Mesendoderm (in vitro differentiated cells): ENCODE measurements around the gene NIBAN1.

Experiments
- DNase-seq: peaks from one replicate; pipeline ENCODE4 v3.0.0; 2013
- H2AK5ac ChIP-seq: 2 replicates; pipeline ENCODE4 v1.6.1; 2013; ENCODE audit warnings: low read length, inconsistent platforms
- H2BK120ac ChIP-seq: 2 replicates; pipeline ENCODE4 v1.6.1; 2013; ENCODE audit warnings: low read depth, mild to moderate bottlenecking, low read length, moderate library complexity, mixed read lengths
- H2BK15ac ChIP-seq: replicated peaks from 2 replicates; pipeline ENCODE4 v1.6.1; 2013; ENCODE audit warnings: low read depth, mild to moderate bottlenecking, moderate library complexity
- H2BK5ac ChIP-seq: 2 replicates; pipeline ENCODE4 v1.6.1; 2013; ENCODE audit warnings: low read length, inconsistent platforms
- H3K18ac ChIP-seq: 2 replicates; pipeline ENCODE4 v1.6.1; 2013; ENCODE audit warnings: mild to moderate bottlenecking, low read length, mixed read lengths
- H3K23ac ChIP-seq: one replicate; pipeline ENCODE4 v1.6.1; 2013; ENCODE audit warnings: low read length
- H3K27ac ChIP-seq: 2 replicates; pipeline ENCODE4 v1.5.1; 2013; ENCODE audit warnings: low read depth, mild to moderate bottlenecking, inconsistent platforms, low read length, moderate library complexity
- H3K27me3 ChIP-seq: 2 replicates; pipeline ENCODE4 v1.6.1; 2013; ENCODE audit warnings: low read length, control low read depth, mild to moderate bottlenecking, inconsistent platforms; ENCODE audit not compliant: insufficient read depth, poor library complexity
- H3K36me3 ChIP-seq: 2 replicates; pipeline ENCODE4 v1.6.1; 2013; ENCODE audit warnings: low read length, inconsistent platforms; ENCODE audit not compliant: control insufficient read depth, insufficient read depth
- H3K4ac ChIP-seq: one replicate; pipeline ENCODE4 v1.6.1; 2013; ENCODE audit warnings: low read depth, mild to moderate bottlenecking, low read length, moderate library complexity
- H3K4me1 ChIP-seq: 2 replicates; pipeline ENCODE4 v1.6.1; 2013; ENCODE audit warnings: low read depth, low read length, inconsistent platforms; ENCODE audit not compliant: control insufficient read depth
- H3K4me2 ChIP-seq: 2 replicates; pipeline ENCODE4 v1.6.1; 2013; ENCODE audit warnings: low read length
- H3K4me3 ChIP-seq: 2 replicates; pipeline ENCODE4 v1.5.1; 2013; ENCODE audit warnings: mild to moderate bottlenecking, low read length
- H3K56ac ChIP-seq: one replicate; pipeline ENCODE4 v1.6.1; 2013; ENCODE audit warnings: low read length
- H3K79me1 ChIP-seq: 2 replicates; pipeline ENCODE4 v1.6.1; 2013; ENCODE audit warnings: low read length, inconsistent platforms
- H3K79me2 ChIP-seq: 2 replicates; pipeline ENCODE4 v1.6.1; 2013; ENCODE audit warnings: mild to moderate bottlenecking, low read length; ENCODE audit not compliant: control insufficient read depth, insufficient read depth
- H3K9ac ChIP-seq: 2 replicates; pipeline ENCODE4 v1.6.1; 2013; ENCODE audit warnings: low read length, inconsistent platforms
- H4K5ac ChIP-seq: one replicate; pipeline ENCODE4 v1.6.1; 2013; ENCODE audit warnings: low read length
- H4K8ac ChIP-seq: one replicate; pipeline ENCODE4 v1.6.1; 2013; ENCODE audit warnings: low read depth, mild to moderate bottlenecking, control low read depth, low read length, moderate library complexity
- WGBS: extraction: QIAGEN DNeasy Blood & Tissue Kit; methylation state at CpG from one replicate; pipeline ENCODE4 v1.1.7; 2013; ENCODE audit warnings: low lambda C conversion rate, missing lambda C conversion rate; ENCODE audit not compliant: insufficient coverage; ENCODE audit errors: extremely low coverage; 5-methylcytosine and 5-hydroxymethylcytosine counted together

The NIBAN1 gene

DNA sequence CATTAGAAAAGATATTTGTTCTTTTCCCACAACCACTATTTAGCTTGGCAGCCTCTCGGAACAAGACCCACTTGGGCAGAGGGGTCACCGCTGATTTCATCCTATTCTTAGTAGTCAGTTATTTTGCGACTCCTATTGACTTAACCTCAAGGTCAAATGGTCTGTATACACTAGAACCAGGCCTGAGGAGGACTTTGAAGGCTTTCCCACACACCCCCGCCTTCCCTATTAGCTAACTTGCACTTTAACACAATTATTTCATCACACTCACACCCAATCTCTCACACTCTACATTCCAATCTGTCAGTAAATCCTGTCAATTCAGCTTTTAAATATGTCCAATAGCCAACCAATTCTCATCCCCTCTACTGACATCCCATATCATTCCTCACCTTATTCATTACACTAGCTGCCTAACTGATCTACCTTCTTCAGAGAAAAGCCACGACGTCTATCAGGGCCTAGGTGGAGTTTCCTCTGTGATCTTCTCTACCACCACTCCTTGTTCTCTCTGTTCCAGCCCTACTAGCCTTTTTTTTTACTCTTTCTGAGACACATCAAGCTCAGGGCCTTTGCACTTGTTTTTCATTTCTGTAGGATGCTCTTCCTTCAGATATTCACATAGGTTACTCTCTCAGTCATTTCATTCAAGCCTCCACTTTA is 1.0 kb upstream of the NIBAN1 start:
- no peak overlapping the region for H3K4ac ChIP-seq
- no peak overlapping the region for H3K23ac ChIP-seq
- no peak overlapping the region for H3K9ac ChIP-seq
- H3K56ac ChIP-seq, result no peak overlapping the region
- H3K4me1 ChIP-seq, result no peaks in the 10 kb centered on the region
- WGBS, result 100% methylated on average over 1 of the region's 6 CpGs
- no peak overlapping the region for H2AK5ac ChIP-seq
- no peaks in the 10 kb centered on the region for H3K36me3 ChIP-seq
- no peak overlapping the region for H3K4me2 ChIP-seq
- no peak overlapping the region for H2BK15ac ChIP-seq
- H2BK5ac ChIP-seq, result no peak overlapping the region
- H3K27me3 ChIP-seq, result peaks cover 4% of the 10 kb centered on the region
- H3K18ac ChIP-seq, result no peak overlapping the region
- H3K4me3 ChIP-seq, result no peak overlapping the region
- H3K79me2 ChIP-seq, result no peaks in the 10 kb centered on the region
- H3K79me1 ChIP-seq, result no peaks in the 10 kb centered on the region
- DNase-seq, result no peak
- H4K8ac ChIP-seq, result no peak overlapping the region
- no peak overlapping the region for H4K5ac ChIP-seq
- H3K27ac ChIP-seq, result no peak overlapping the region
- H2BK120ac ChIP-seq, result no peak overlapping the region

GRCh38 chr1:184974837-184975115 is 468 bp upstream of the NIBAN1 start:
- no peak overlapping the region for H3K4ac ChIP-seq
- H3K27me3 ChIP-seq, result peaks cover 4% of the 10 kb centered on the region
- H3K18ac ChIP-seq, result no peak overlapping the region
- peak overlapping the region; percentile 63 for H3K56ac ChIP-seq
- H3K23ac ChIP-seq, result no peak overlapping the region
- no peak overlapping the region for H4K8ac ChIP-seq
- H3K79me2 ChIP-seq, result no peaks in the 10 kb centered on the region
- no peak overlapping the region for H2BK120ac ChIP-seq
- H4K5ac ChIP-seq, result no peak overlapping the region
- H3K4me2 ChIP-seq, result no peak overlapping the region
- H3K4me1 ChIP-seq, result no peaks in the 10 kb centered on the region
- H3K9ac ChIP-seq, result peak overlapping the region; percentile 55
- no peaks in the 10 kb centered on the region for H3K36me3 ChIP-seq
- H2AK5ac ChIP-seq, result no peak overlapping the region
- no peak overlapping the region for H2BK5ac ChIP-seq
- whole genome bisulfite sequencing, result no CpG with 5 or more reads among the region's 4 CpGs
- H3K4me3 ChIP-seq, result no peak overlapping the region
- no peaks in the 10 kb centered on the region for H3K79me1 ChIP-seq
- DNase-seq, result no peak
- no peak overlapping the region for H2BK15ac ChIP-seq
- no peak overlapping the region for H3K27ac ChIP-seq

- no peaks in the 10 kb centered on the region for H3K4me1 ChIP-seq
- no peak overlapping the region for H2BK120ac ChIP-seq
- H3K56ac ChIP-seq, result peak overlapping the region; percentile 63
- peak overlapping the region; percentile 62 for H3K4me2 ChIP-seq
- H3K79me1 ChIP-seq, result no peaks in the 10 kb centered on the region
- no peak overlapping the region for H3K27ac ChIP-seq
- no peak overlapping the region for H4K5ac ChIP-seq
- H3K4me3 ChIP-seq, result peak overlapping the region; percentile 37
- peaks cover 4% of the 10 kb centered on the region for H3K27me3 ChIP-seq
- no peak overlapping the region for H2BK15ac ChIP-seq
- H3K18ac ChIP-seq, result peak overlapping the region; percentile 35
- no peak overlapping the region for H2BK5ac ChIP-seq
- no peaks in the 10 kb centered on the region for H3K79me2 ChIP-seq
- H4K8ac ChIP-seq, result no peak overlapping the region
- peak overlapping the region; percentile 55 for H3K9ac ChIP-seq
- DNase-seq, result peak; percentile 74
- no peak overlapping the region for H3K4ac ChIP-seq
- H3K36me3 ChIP-seq, result no peaks in the 10 kb centered on the region
- H3K23ac ChIP-seq, result no peak overlapping the region
- H2AK5ac ChIP-seq, result no peak overlapping the region
- no CpG with 5 or more reads among the region's 39 CpGs for WGBS
These were observed 844 bp downstream of the NIBAN1 start for GRCh38 chr1:184973272-184974055.

GRCh38 chr1:184972315-184973055 is 1.8 kb downstream of the NIBAN1 start:
- H4K8ac ChIP-seq, result no peak overlapping the region
- no peaks in the 10 kb centered on the region for H3K36me3 ChIP-seq
- no peaks in the 10 kb centered on the region for H3K4me1 ChIP-seq
- H3K9ac ChIP-seq, result no peak overlapping the region
- WGBS, result no CpG with 5 or more reads among the region's 4 CpGs
- no peak overlapping the region for H3K18ac ChIP-seq
- H3K27ac ChIP-seq, result no peak overlapping the region
- H3K23ac ChIP-seq, result no peak overlapping the region
- H2BK15ac ChIP-seq, result no peak overlapping the region
- no peaks in the 10 kb centered on the region for H3K79me2 ChIP-seq
- H3K79me1 ChIP-seq, result no peaks in the 10 kb centered on the region
- no peak overlapping the region for H3K4ac ChIP-seq
- H3K56ac ChIP-seq, result no peak overlapping the region
- H3K27me3 ChIP-seq, result peaks cover 4% of the 10 kb centered on the region
- no peak overlapping the region for H2BK5ac ChIP-seq
- no peak overlapping the region for H2BK120ac ChIP-seq
- DNase-seq, result no peak
- no peak overlapping the region for H4K5ac ChIP-seq
- no peak overlapping the region for H3K4me3 ChIP-seq
- no peak overlapping the region for H3K4me2 ChIP-seq
- no peak overlapping the region for H2AK5ac ChIP-seq

DNA sequence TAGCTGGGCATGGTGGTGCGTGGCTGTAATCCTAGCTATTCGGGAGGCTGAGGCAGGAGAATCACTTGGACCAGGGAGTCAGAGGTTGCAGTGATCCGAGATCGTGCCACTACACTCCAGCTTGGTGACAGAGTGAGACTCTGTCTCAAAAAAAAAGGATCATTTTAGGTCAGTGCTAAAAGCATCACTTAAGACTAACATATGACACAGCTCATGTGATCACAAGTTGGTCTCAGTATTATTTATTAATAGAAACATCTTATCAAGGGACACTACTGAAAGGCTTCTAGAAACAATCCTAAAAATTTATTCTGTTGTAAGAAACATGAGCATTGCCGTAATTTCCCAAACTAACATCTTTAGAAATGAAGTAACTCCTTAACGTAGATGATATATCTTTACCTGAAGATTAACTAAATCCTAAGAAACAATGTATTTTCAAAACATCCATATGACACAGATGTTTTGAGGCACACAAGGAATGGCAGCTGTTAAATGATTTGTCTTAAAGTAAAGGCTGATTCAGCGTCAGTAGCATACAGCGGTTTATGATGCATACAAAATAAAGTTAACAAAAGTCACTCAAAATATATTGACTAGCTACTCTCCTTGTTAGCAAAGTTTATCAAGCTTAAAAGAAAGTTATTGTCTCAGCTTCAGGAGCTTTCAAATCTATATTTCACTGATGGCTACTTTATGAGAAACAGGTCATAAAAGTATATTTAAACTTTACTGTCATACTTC is 2.6 kb downstream of the NIBAN1 start:
- no peaks in the 10 kb centered on the region for H3K4me1 ChIP-seq
- DNase-seq, result no peak
- no peak overlapping the region for H3K4me3 ChIP-seq
- no peak overlapping the region for H2BK120ac ChIP-seq
- peaks cover 4% of the 10 kb centered on the region for H3K27me3 ChIP-seq
- H3K79me2 ChIP-seq, result no peaks in the 10 kb centered on the region
- H2BK15ac ChIP-seq, result no peak overlapping the region
- H3K27ac ChIP-seq, result no peak overlapping the region
- no peak overlapping the region for H3K4ac ChIP-seq
- no peaks in the 10 kb centered on the region for H3K79me1 ChIP-seq
- no peak overlapping the region for H4K8ac ChIP-seq
- no peak overlapping the region for H3K23ac ChIP-seq
- no peak overlapping the region for H3K18ac ChIP-seq
- WGBS, result no CpG with 5 or more reads among the region's 8 CpGs
- no peak overlapping the region for H3K9ac ChIP-seq
- H2BK5ac ChIP-seq, result no peak overlapping the region
- H3K56ac ChIP-seq, result no peak overlapping the region
- H4K5ac ChIP-seq, result no peak overlapping the region
- H2AK5ac ChIP-seq, result no peak overlapping the region
- no peak overlapping the region for H3K4me2 ChIP-seq
- H3K36me3 ChIP-seq, result no peaks in the 10 kb centered on the region
